Body of pancreas (tissue), 4 donors: ENCODE results near the gene PHETA1.

ENCODE experiments used
- CTCF ChIP-seq, 7 experiments: fragments of 450-650 bp in 4 of 7; fragments of 200-600 bp in 3 of 7; sonication (generic) in 3 of 7; IDR thresholded peaks; one replicate each; pipeline ENCODE4 v1.5.1; 2016 to 2019; ENCODE audit warnings: antibody characterized with exemption in 7 of 7
- POLR2A ChIP-seq, 3 donors: fragments of 450-650 bp; IDR thresholded peaks; one replicate each; pipeline ENCODE4 v1.6.1; 2016; ENCODE audit warnings: antibody characterized with exemption in 3 of 3, mild to moderate bottlenecking in 2 of 3

- TF ChIP-seq POLR2A (IDR thresholded peaks at IDR 0.05), result no peak
- no peak for TF ChIP-seq CTCF (IDR thresholded peaks at IDR 0.05)
Observed at GRCh38 chr12:111347891-111348644, 20.8 kb downstream of the PHETA1 start.
